H1 (cell line): Measurements from ENCODE around the gene SLC44A1. TPM values are rescaled to one million over a fixed set of nuclear protein-coding genes. Genes with fewer than 3 reads are reported as not detected.

Experiments used
- CTCF ChIA-PET: fragments of 300-600 bp; sonication (Branson Sonifier 250); formaldehyde crosslinking; loops from one replicate; lab custom pipeline; 2021; ENCODE audit not compliant: partially characterized antibody; lab: Charles Lee
- POLR2A ChIA-PET: fragments of 300-600 bp; sonication (Branson Sonifier 250); formaldehyde crosslinking; loops from one replicate; lab custom pipeline; 2021; ENCODE audit warnings: inconsistent platforms; ENCODE audit not compliant: partially characterized antibody; lab: Charles Lee
- DNase-seq, 2 experiments: peaks; one replicate each; pipeline versions ENCODE4 v3.0.0 to v3.0.0-alpha.2; 2010 to 2022; ENCODE audit warnings: low spot score in 2 of 2, low read depth in 1 of 2, mixed read lengths in 1 of 2
- FAIRE-seq: peaks from 2 replicates; lab custom pipeline; 2011; peaks lifted over from hg19 to GRCh38; lab: Jason Lieb, UNC
- H2AFZ ChIP-seq: 2 replicates; pipeline ENCODE4 v1.8.1; 2012; ENCODE audit warnings: low read length, inconsistent platforms
- H2AK5ac ChIP-seq: 2 replicates; pipeline ENCODE4 v1.6.1; 2013; ENCODE audit warnings: low read depth, low read length
- H2BK120ac ChIP-seq: replicated peaks from 2 replicates; pipeline ENCODE3; 2013; ENCODE audit warnings: low read depth, low read length, inconsistent platforms
- H2BK12ac ChIP-seq: 2 replicates; pipeline ENCODE4 v1.6.1; 2013; ENCODE audit warnings: low read depth, low read length
- H2BK15ac ChIP-seq: 2 replicates; pipeline ENCODE4 v1.6.1; 2013; ENCODE audit warnings: low read length
- H2BK20ac ChIP-seq: 2 replicates; pipeline ENCODE4 v1.6.1; 2013; ENCODE audit warnings: low read length
- H2BK5ac ChIP-seq: 2 replicates; pipeline ENCODE4 v1.6.1; 2013; ENCODE audit warnings: low read depth, low read length
- H3K14ac ChIP-seq: 2 replicates; pipeline ENCODE4 v1.6.1; 2013; ENCODE audit warnings: inconsistent platforms; ENCODE audit not compliant: insufficient read length
- H3K18ac ChIP-seq: 2 replicates; pipeline ENCODE4 v1.6.1; 2013; ENCODE audit warnings: low read length; ENCODE audit errors: extremely low read depth
- H3K23ac ChIP-seq: 2 replicates; pipeline ENCODE4 v1.6.1; 2013; ENCODE audit warnings: inconsistent platforms; ENCODE audit not compliant: insufficient read length
- H3K23me2 ChIP-seq: 2 replicates; pipeline ENCODE4 v1.6.1; 2013; ENCODE audit warnings: low read depth, low read length
- H3K27ac ChIP-seq: 2 replicates; pipeline ENCODE4 v1.6.1; 2011; ENCODE audit warnings: low read depth, low read length, inconsistent platforms
- H3K27me3 ChIP-seq, 4 experiments: replicated peaks in 1 of 4; 1 replicate in 1 of 4; 2 replicates in 3 of 4; pipeline versions ENCODE4 v1.6.1 to v1.8.1; 2011 to 2013; ENCODE audit warnings: low read length in 3 of 4, mild to moderate bottlenecking in 3 of 4, inconsistent platforms in 2 of 4, mixed read lengths in 2 of 4, moderate library complexity in 1 of 4; ENCODE audit not compliant: control insufficient read depth in 3 of 4, insufficient read depth in 3 of 4; ENCODE audit errors: extremely low read depth in 1 of 4
- H3K36me3 ChIP-seq, 4 experiments: 2 replicates each; pipeline versions ENCODE4 v1.6.1 to v1.8.1; 2011 to 2013; ENCODE audit warnings: mild to moderate bottlenecking in 4 of 4, low read length in 3 of 4, moderate library complexity in 2 of 4, control low read depth in 1 of 4, inconsistent platforms in 1 of 4; ENCODE audit not compliant: insufficient read depth in 4 of 4, control insufficient read depth in 2 of 4
- H3K4ac ChIP-seq: replicated peaks from 2 replicates; pipeline ENCODE3; 2013; ENCODE audit warnings: low read length, low read depth, mixed read lengths, inconsistent platforms; ENCODE audit not compliant: insufficient read length
- H3K4me1 ChIP-seq, 4 experiments: replicated peaks in 1 of 4; 1 replicate in 1 of 4; 2 replicates in 3 of 4; pipeline versions ENCODE4 v1.6.1 to v1.8.1; 2011 to 2013; ENCODE audit warnings: low read length in 3 of 4, inconsistent platforms in 2 of 4, mixed read lengths in 1 of 4; ENCODE audit not compliant: insufficient read depth in 4 of 4, control insufficient read depth in 3 of 4
- H3K4me2 ChIP-seq, 2 experiments: 2 replicates each; pipeline versions ENCODE4 v1.6.1 to v1.8.1; 2011 to 2013; ENCODE audit warnings: low read depth in 2 of 2, low read length in 2 of 2, control low read depth in 1 of 2, inconsistent platforms in 1 of 2, mild to moderate bottlenecking in 1 of 2; ENCODE audit not compliant: insufficient read depth in 1 of 2
- H3K4me3 ChIP-seq, 4 experiments: fragments of 200-600, 300-600 bp in 1 of 4; sonication (generic), shearing (Covaris generic), sonication (Bioruptor Twin) in 1 of 4; 2 replicates each; pipeline versions ENCODE4 v1.5.1 to v1.8.1; 2011 to 2016; ENCODE audit warnings: low read length in 4 of 4, low read depth in 3 of 4, control low read depth in 2 of 4, inconsistent platforms in 2 of 4, mild to moderate bottlenecking in 2 of 4, mixed read lengths in 1 of 4, moderate library complexity in 1 of 4; ENCODE audit not compliant: insufficient read depth in 2 of 4; ENCODE audit errors: extremely low read depth in 1 of 4
- H3K56ac ChIP-seq: replicated peaks from 2 replicates; pipeline ENCODE3; 2013; ENCODE audit warnings: low read depth, mild to moderate bottlenecking, mixed read lengths, low read length, inconsistent platforms; ENCODE audit not compliant: insufficient read length
- H3K79me1 ChIP-seq: 2 replicates; pipeline ENCODE4 v1.6.1; 2013; ENCODE audit warnings: low read depth, low read length, control low read depth
- H3K79me2 ChIP-seq, 2 experiments: 2 replicates each; pipeline versions ENCODE4 v1.6.1 to v1.8.1; 2012 to 2013; ENCODE audit warnings: low read length in 2 of 2, mild to moderate bottlenecking in 2 of 2, inconsistent platforms in 1 of 2; ENCODE audit not compliant: insufficient read depth in 2 of 2, control insufficient read depth in 1 of 2
- H3K9ac ChIP-seq, 4 experiments: replicated peaks in 1 of 4; 1 replicate in 1 of 4; 2 replicates in 3 of 4; pipeline versions ENCODE4 v1.6.1 to v1.8.1; 2011 to 2013; ENCODE audit warnings: low read depth in 3 of 4, low read length in 3 of 4, control low read depth in 2 of 4, mild to moderate bottlenecking in 2 of 4, moderate library complexity in 2 of 4, inconsistent platforms in 1 of 4; ENCODE audit errors: extremely low read depth in 1 of 4
- H3K9me3 ChIP-seq, 2 experiments: 2 replicates each; pipeline versions ENCODE4 v1.6.1 to v1.8.1; 2012 to 2013; ENCODE audit warnings: mild to moderate bottlenecking in 2 of 2, moderate library complexity in 2 of 2, control low read depth in 1 of 2, inconsistent platforms in 1 of 2, low read depth in 1 of 2, low read length in 1 of 2, mixed read lengths in 1 of 2; ENCODE audit not compliant: insufficient read depth in 2 of 2
- H4K20me1 ChIP-seq, 2 experiments: replicated peaks in 1 of 2; 2 replicates each; pipeline versions ENCODE3 to v1.8.1; 2011 to 2013; ENCODE audit warnings: inconsistent platforms in 2 of 2, low read length in 2 of 2, mild to moderate bottlenecking in 1 of 2; ENCODE audit not compliant: insufficient read depth in 2 of 2, control insufficient read depth in 1 of 2
- H4K5ac ChIP-seq: 2 replicates; pipeline ENCODE4 v1.6.1; 2013; ENCODE audit warnings: low read length, low read depth, mixed read lengths, inconsistent platforms; ENCODE audit not compliant: insufficient read length
- H4K8ac ChIP-seq: 2 replicates; pipeline ENCODE4 v1.8.0; 2013; ENCODE audit warnings: mild to moderate bottlenecking, moderate library complexity, low read length, inconsistent platforms; ENCODE audit not compliant: insufficient read depth; ENCODE audit errors: extremely low read depth
- H4K91ac ChIP-seq: replicated peaks from 2 replicates; pipeline ENCODE3; 2013; ENCODE audit warnings: low read length, mixed read lengths, inconsistent platforms; ENCODE audit not compliant: insufficient read length
- ASH2L ChIP-seq: fragments of 200-600, 300-600 bp; sonication (generic); IDR thresholded peaks from one replicate; pipeline ENCODE4 v1.7.1; 2017; ENCODE audit warnings: low read length
- SP2 ChIP-seq: IDR thresholded peaks from 2 replicates; pipeline ENCODE4 v1.6.1; 2012; ENCODE audit warnings: mild to moderate bottlenecking, low read length, inconsistent platforms
- WGBS, 2 experiments: shearing (Covaris generic) in 1 of 2; methylation state at CpG; one replicate each; pipeline versions ENCODE4 v1.1.6 to v1.1.7; 2013 to 2015; ENCODE audit warnings: low lambda C conversion rate in 2 of 2, mixed read lengths in 2 of 2, inconsistent platforms in 1 of 2, low coverage in 1 of 2, missing lambda C conversion rate in 1 of 2; ENCODE audit not compliant: insufficient replicate concordance in 2 of 2, insufficient coverage in 1 of 2, insufficient read length in 1 of 2; ENCODE audit errors: extremely low coverage in 1 of 2, missing lambda C conversion rate in 1 of 2; 5-methylcytosine and 5-hydroxymethylcytosine counted together
- polyA plus RNA-seq, 7 experiments: library from polyadenylated mRNA; depleted of rRNA in 3 of 7; stranded (reverse) in 5 of 7; unstranded in 2 of 7; fragments of >200 nt in 5 of 7; fragments of 200-250 nt in 2 of 7; gene quantifications; 1 replicate in 5 of 7; 2 replicates in 1 of 7; 4 replicates in 1 of 7; pipeline versions ENCODE4 v1.2.1 to v1.2.3, GENCODE V29; 2011 to 2013; ENCODE audit warnings: missing spikeins in 2 of 7, mixed read lengths in 2 of 7
- total RNA-seq: library from RNA; stranded (reverse); fragmentation: NEBNext Ultra II Directional; extraction: Animal tissue kit (Norgen Biotek cat#: 25700); gene quantifications from 2 replicates; pipeline ENCODE4 v1.2.1, GENCODE V29; 2021

The SLC44A1 gene
- total and polyA plus RNA-seq, 2 of the 8 experiments (the other 6 are each of a cell fraction or from before 2014, with no cell fraction given): 30.5 to 71.2 TPM

GRCh38 chr9:105331755-105332154 lies 87.3 kb downstream of the SLC44A1 start:
- Histone ChIP-seq H3K23me2 (no peaks in the 10 kb centered on the region), H3K23ac (no peak overlapping the region), H3K18ac (no peak overlapping the region), H2AFZ (no peak overlapping the region), H4K5ac (no peak overlapping the region), H3K27ac (no peak overlapping the region), H2BK5ac (no peak overlapping the region), H3K9me3 (no peaks in the 10 kb centered on the region), H3K9ac (no peak overlapping the region), H2AK5ac (no peak overlapping the region), H2BK120ac (no peak overlapping the region), H2BK20ac (no peak overlapping the region), H3K27me3 (no peaks in the 10 kb centered on the region), H2BK15ac (no peak overlapping the region), H4K91ac (no peak overlapping the region), H3K56ac (no peak overlapping the region), H3K4me2 (no peak overlapping the region), H3K4me1 (peaks cover 0 to 4% (median 0%) of the 10 kb centered on the region in 4 experiments; a peak in 1 of 7 replicates), H3K4me3 (no peak overlapping the region), H3K36me3 (peaks cover 2 to 11% (median 6%) of the 10 kb centered on the region in 4 experiments; a peak in 5 of 8 replicates), H4K8ac (no peak overlapping the region), H3K4ac (no peak overlapping the region), H3K14ac (no peak overlapping the region), H3K79me1 (no peaks in the 10 kb centered on the region), H2BK12ac (no peak overlapping the region), H4K20me1 (peaks cover 0 to 2% of the 10 kb centered on the region in 2 experiments), H3K79me2 (peaks cover 0 to 11% of the 10 kb centered on the region in 2 experiments; a peak in 2 of 4 replicates)
- WGBS, 2 experiments: no CpG with 5 or more reads among the region's 1 CpG
- TF ChIP-seq SP2: no peak
- TF ChIP-seq ASH2L: no peak
- FAIRE-seq (no peak), DNase-seq (no peak)
- ChIA-PET CTCF (no interaction called here), POLR2A (no interaction called here)
